ENCODE data around the gene TNFSF13.

TNFSF13 gene

DNA sequence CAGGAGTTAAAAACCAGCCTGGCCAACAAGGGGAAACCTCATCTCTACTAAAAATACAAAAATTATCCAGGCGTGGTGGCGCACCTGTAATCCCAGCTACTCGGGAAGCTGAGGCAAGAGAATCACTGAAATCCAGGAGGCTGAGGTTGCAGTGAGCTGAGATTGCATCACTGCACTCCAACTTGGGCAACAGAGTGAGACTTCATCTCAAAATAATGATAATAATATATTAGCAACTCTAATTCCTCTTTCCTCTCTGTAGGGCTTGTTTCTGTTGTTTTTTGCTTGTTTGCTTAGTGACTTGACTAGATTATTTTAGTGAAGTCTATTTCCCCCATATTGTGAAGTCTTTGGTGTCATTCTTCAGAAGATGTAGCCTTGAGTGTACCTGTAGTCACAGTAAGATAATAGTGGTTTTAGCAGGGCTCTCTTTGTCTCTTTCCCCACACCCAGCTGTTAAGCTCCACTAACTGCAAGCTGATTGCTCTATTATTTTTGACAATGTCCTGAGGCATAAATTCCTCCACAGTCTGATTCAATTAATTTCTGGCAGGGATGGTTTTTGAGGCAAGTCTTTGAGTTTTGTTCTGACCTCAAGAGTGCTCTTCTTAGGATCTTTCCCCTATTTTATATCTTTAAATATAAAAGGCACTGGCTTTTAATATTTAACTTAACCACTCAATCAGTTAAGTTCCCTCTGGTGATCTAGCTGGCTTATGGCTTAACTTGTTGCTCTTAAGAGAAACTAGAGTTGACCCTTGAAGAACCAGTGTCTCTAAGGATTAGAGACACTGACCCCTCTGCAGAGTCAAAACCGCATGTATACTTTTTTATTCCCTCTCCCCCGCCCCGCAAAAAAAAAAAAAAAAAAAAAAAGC, 28.3 kb upstream of the TNFSF13 start:
- H3K18ac ChIP-seq (ENCODE audit: low read length): no peak overlapping the region
- H3K56ac ChIP-seq (ENCODE audit: low read length): no peak overlapping the region
- H3K27ac ChIP-seq (ENCODE audit: low read depth, low read length): no peak overlapping the region
- no peaks in the 10 kb centered on the region for H3K4me1 ChIP-seq (ENCODE audit: control insufficient read depth, low read depth, low read length)
- no peak overlapping the region for H3K4ac ChIP-seq (ENCODE audit: low read depth, low read length)
- no peaks in the 10 kb centered on the region for H3K79me1 ChIP-seq (ENCODE audit: low read length)
- H3K79me2 ChIP-seq (ENCODE audit: control insufficient read depth, insufficient read depth, low read length): no peaks in the 10 kb centered on the region
- H4K5ac ChIP-seq (ENCODE audit: low read length): no peak overlapping the region
- DNase-seq: no peak
- no peak overlapping the region for H2AK5ac ChIP-seq (ENCODE audit: low read length)
- H3K9ac ChIP-seq (ENCODE audit: low read length): no peak overlapping the region
- H3K36me3 ChIP-seq (ENCODE audit: control insufficient read depth, insufficient read depth, low read length): no peaks in the 10 kb centered on the region
- H2BK15ac ChIP-seq (replicated peaks; ENCODE audit: low read depth): no peak overlapping the region
- H3K4me2 ChIP-seq (ENCODE audit: low read length): no peak overlapping the region
- no peak overlapping the region for H2BK120ac ChIP-seq (ENCODE audit: low read depth, low read length)
- no peak overlapping the region for H3K23ac ChIP-seq (ENCODE audit: low read length)
- H3K4me3 ChIP-seq (ENCODE audit: low read length): no peak overlapping the region
- no peak overlapping the region for H4K8ac ChIP-seq (ENCODE audit: low read depth, low read length)
- no peaks in the 10 kb centered on the region for H3K27me3 ChIP-seq (ENCODE audit: insufficient read depth, low read length, poor library complexity)
- no peak overlapping the region for H2BK5ac ChIP-seq (ENCODE audit: low read length)
- no CpG with 5 or more reads among the region's 6 CpGs for WGBS (ENCODE audit: extremely low coverage, insufficient coverage, low lambda C conversion rate)

DNA sequence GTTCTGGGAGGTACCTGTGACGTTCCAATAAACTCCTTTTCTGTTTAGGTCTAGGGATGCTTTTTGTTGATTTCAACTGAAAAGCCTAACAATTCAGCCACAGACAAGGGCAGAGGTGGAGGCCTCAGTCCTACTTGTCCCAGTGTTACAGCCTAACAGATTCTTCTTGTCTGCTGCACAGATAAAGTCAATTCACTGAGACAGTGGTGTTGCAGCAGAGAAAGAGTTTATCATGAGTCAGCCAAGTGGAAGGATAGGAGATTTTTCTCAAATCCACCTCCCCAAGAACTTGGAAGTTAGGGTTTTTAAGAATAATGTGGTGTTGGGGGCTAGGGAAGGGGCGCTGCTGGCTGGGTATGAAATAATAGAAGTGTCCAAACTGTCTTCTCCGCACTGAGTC, 20.5 kb upstream of the TNFSF13 start:
- Histone ChIP-seq H3K4me3 (ENCODE audit: low read length) (no peak overlapping the region), H2BK120ac (ENCODE audit: low read depth, low read length) (no peak overlapping the region)
- WGBS (ENCODE audit: extremely low coverage, insufficient coverage, low lambda C conversion rate): no CpG with 5 or more reads among the region's 3 CpGs

DNA sequence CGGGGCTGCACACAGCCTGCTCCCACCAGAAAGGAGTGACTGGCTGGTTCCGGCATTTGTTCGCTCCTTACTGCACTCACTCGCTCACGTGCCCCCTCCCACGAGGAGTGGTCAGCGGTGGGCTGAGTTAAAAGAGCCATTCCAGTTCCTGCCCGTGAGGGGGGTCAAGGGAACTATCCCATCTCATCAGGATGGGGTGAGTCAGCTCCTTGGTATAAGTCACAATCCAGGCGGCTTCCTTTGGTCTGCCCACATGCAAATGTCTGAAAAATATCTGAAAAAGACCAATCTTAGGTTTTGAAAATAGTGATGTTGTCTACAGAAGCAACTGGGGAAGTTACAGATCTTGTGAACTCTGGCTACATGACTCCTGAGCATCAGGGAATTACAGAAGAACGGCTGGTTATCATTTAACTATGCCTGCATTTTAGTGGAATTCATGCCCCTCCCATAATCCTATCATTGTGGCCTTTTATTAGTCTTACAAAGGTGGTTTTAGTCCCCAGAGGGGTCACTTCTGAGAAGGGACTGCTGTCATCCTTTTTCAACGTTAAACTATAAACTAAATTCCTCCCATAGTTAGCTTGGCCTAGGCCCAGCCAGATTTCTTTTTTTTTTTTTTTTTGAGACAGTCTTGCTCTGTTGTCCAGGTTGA, 19.5 kb upstream of the TNFSF13 start:
- H3K27ac ChIP-seq (ENCODE audit: low read depth, low read length): no peak overlapping the region
- H3K36me3 ChIP-seq (ENCODE audit: control insufficient read depth, insufficient read depth, low read length): no peaks in the 10 kb centered on the region
- no peak overlapping the region for H2BK120ac ChIP-seq (ENCODE audit: low read depth, low read length)
- no peaks in the 10 kb centered on the region for H3K79me1 ChIP-seq (ENCODE audit: low read length)
- no peak overlapping the region for H4K8ac ChIP-seq (ENCODE audit: low read depth, low read length)
- H4K5ac ChIP-seq (ENCODE audit: low read length): no peak overlapping the region
- no peak overlapping the region for H3K18ac ChIP-seq (ENCODE audit: low read length)
- DNase-seq: no peak
- H3K4me1 ChIP-seq (ENCODE audit: control insufficient read depth, low read depth, low read length): no peaks in the 10 kb centered on the region
- no peak overlapping the region for H2BK5ac ChIP-seq (ENCODE audit: low read length)
- no peak overlapping the region for H3K9ac ChIP-seq (ENCODE audit: low read length)
- no CpG with 5 or more reads among the region's 11 CpGs for WGBS (ENCODE audit: extremely low coverage, insufficient coverage, low lambda C conversion rate)
- no peak overlapping the region for H3K4me3 ChIP-seq (ENCODE audit: low read length)
- no peak overlapping the region for H2AK5ac ChIP-seq (ENCODE audit: low read length)
- no peak overlapping the region for H3K23ac ChIP-seq (ENCODE audit: low read length)
- H2BK15ac ChIP-seq (replicated peaks; ENCODE audit: low read depth): no peak overlapping the region
- no peaks in the 10 kb centered on the region for H3K27me3 ChIP-seq (ENCODE audit: insufficient read depth, low read length, poor library complexity)
- H3K56ac ChIP-seq (ENCODE audit: low read length): no peak overlapping the region
- no peak overlapping the region for H3K4me2 ChIP-seq (ENCODE audit: low read length)
- no peak overlapping the region for H3K4ac ChIP-seq (ENCODE audit: low read depth, low read length)
- no peaks in the 10 kb centered on the region for H3K79me2 ChIP-seq (ENCODE audit: control insufficient read depth, insufficient read depth, low read length)

More for the DNA sequence above, 20.5 kb upstream of the TNFSF13 start:
- H3K23ac ChIP-seq (ENCODE audit: low read length): no peak overlapping the region
- DNase-seq: no peak
- H3K56ac ChIP-seq (ENCODE audit: low read length): no peak overlapping the region
- no peak overlapping the region for H2BK5ac ChIP-seq (ENCODE audit: low read length)
- H3K4me2 ChIP-seq (ENCODE audit: low read length): no peak overlapping the region
- no peak overlapping the region for H3K18ac ChIP-seq (ENCODE audit: low read length)
- no peak overlapping the region for H3K4ac ChIP-seq (ENCODE audit: low read depth, low read length)
- H3K4me1 ChIP-seq (ENCODE audit: control insufficient read depth, low read depth, low read length): no peaks in the 10 kb centered on the region
- no peak overlapping the region for H3K9ac ChIP-seq (ENCODE audit: low read length)
- H3K36me3 ChIP-seq (ENCODE audit: control insufficient read depth, insufficient read depth, low read length): no peaks in the 10 kb centered on the region
- no peak overlapping the region for H4K5ac ChIP-seq (ENCODE audit: low read length)
- no peaks in the 10 kb centered on the region for H3K79me2 ChIP-seq (ENCODE audit: control insufficient read depth, insufficient read depth, low read length)
- H3K27me3 ChIP-seq (ENCODE audit: insufficient read depth, low read length, poor library complexity): no peaks in the 10 kb centered on the region
- no peak overlapping the region for H2BK15ac ChIP-seq (replicated peaks; ENCODE audit: low read depth)
- no peaks in the 10 kb centered on the region for H3K79me1 ChIP-seq (ENCODE audit: low read length)
- no peak overlapping the region for H4K8ac ChIP-seq (ENCODE audit: low read depth, low read length)
- H2AK5ac ChIP-seq (ENCODE audit: low read length): no peak overlapping the region
- H3K27ac ChIP-seq (ENCODE audit: low read depth, low read length): no peak overlapping the region

DNA sequence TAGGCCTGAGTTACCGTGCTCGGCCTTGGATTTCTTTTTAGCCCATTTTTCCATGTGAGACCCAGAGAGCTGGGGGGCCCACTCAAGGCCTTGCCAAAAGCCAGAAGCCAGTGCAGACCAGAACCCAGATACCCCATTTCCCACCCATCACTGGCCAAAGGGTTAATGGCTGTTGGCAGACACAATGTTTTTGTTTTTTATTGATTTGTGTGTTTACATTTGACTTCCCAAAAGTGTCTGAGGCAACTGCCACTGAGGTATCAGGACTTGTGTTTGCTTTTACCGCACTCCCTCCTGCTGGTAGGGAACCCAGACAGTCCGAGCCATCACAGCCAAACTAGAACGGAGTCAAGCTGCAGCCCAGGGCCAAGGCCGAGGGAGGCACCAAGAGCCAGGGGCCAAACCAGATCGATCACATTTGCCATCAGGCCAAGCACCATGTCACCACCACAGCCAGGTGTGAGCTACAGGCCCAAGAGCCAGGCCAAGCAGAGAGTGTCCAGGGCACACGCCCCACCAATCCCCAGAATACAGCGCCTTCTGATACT, 17.4 kb upstream of the TNFSF13 start:
- Histone ChIP-seq H2BK120ac (ENCODE audit: low read depth, low read length) (no peak overlapping the region), H3K4me2 (ENCODE audit: low read length) (no peak overlapping the region), H3K79me1 (ENCODE audit: low read length) (no peaks in the 10 kb centered on the region), H2BK15ac (replicated peaks; ENCODE audit: low read depth) (no peak overlapping the region), H2AK5ac (ENCODE audit: low read length) (no peak overlapping the region), H3K27ac (ENCODE audit: low read depth, low read length) (no peak overlapping the region), H3K18ac (ENCODE audit: low read length) (no peak overlapping the region), H3K79me2 (ENCODE audit: control insufficient read depth, insufficient read depth, low read length) (no peaks in the 10 kb centered on the region), H3K4me3 (ENCODE audit: low read length) (no peak overlapping the region), H4K5ac (ENCODE audit: low read length) (no peak overlapping the region), H3K23ac (ENCODE audit: low read length) (no peak overlapping the region), H3K56ac (ENCODE audit: low read length) (no peak overlapping the region), H2BK5ac (ENCODE audit: low read length) (no peak overlapping the region), H3K4me1 (ENCODE audit: control insufficient read depth, low read depth, low read length) (no peaks in the 10 kb centered on the region), H3K4ac (ENCODE audit: low read depth, low read length) (no peak overlapping the region), H3K27me3 (ENCODE audit: insufficient read depth, low read length, poor library complexity) (no peaks in the 10 kb centered on the region), H4K8ac (ENCODE audit: low read depth, low read length) (no peak overlapping the region), H3K9ac (ENCODE audit: low read length) (no peak overlapping the region), H3K36me3 (ENCODE audit: control insufficient read depth, insufficient read depth, low read length) (no peaks in the 10 kb centered on the region)
- no peak for DNase-seq
- WGBS (ENCODE audit: extremely low coverage, insufficient coverage, low lambda C conversion rate): no CpG with 5 or more reads among the region's 9 CpGs

DNA sequence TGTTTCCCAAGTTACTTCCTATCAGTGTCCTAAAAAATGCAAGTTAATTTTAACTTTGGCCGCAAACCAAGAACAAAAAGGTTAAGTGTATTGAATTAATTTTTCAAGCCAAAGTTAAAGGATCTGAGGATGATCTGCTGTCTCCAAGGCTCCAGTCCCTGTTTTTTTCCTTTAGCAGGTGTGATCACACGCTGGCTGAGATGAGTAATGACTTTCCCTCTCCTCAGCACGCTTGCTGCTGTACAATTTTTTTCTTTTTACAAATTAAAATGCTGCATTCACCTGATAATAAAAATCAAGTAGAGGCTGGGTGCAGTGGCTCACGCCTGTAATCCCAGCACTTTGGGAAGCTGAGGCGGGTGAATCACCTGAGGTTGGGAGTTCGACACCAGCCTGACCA, 13.6 kb upstream of the TNFSF13 start:
- H2BK120ac ChIP-seq (ENCODE audit: low read depth, low read length): no peak overlapping the region
- DNase-seq: no peak
- H3K79me1 ChIP-seq (ENCODE audit: low read length): no peaks in the 10 kb centered on the region
- no peak overlapping the region for H4K8ac ChIP-seq (ENCODE audit: low read depth, low read length)
- H3K79me2 ChIP-seq (ENCODE audit: control insufficient read depth, insufficient read depth, low read length): no peaks in the 10 kb centered on the region
- H3K4me3 ChIP-seq (ENCODE audit: low read length): no peak overlapping the region
- no CpG with 5 or more reads among the region's 6 CpGs for WGBS (ENCODE audit: extremely low coverage, insufficient coverage, low lambda C conversion rate)
- no peak overlapping the region for H3K4ac ChIP-seq (ENCODE audit: low read depth, low read length)
- H3K23ac ChIP-seq (ENCODE audit: low read length): no peak overlapping the region
- no peak overlapping the region for H3K9ac ChIP-seq (ENCODE audit: low read length)
- no peak overlapping the region for H3K27ac ChIP-seq (ENCODE audit: low read depth, low read length)
- no peak overlapping the region for H2AK5ac ChIP-seq (ENCODE audit: low read length)
- H3K4me1 ChIP-seq (ENCODE audit: control insufficient read depth, low read depth, low read length): no peaks in the 10 kb centered on the region
- H3K18ac ChIP-seq (ENCODE audit: low read length): no peak overlapping the region
- no peak overlapping the region for H2BK15ac ChIP-seq (replicated peaks; ENCODE audit: low read depth)
- H3K4me2 ChIP-seq (ENCODE audit: low read length): no peak overlapping the region
- H4K5ac ChIP-seq (ENCODE audit: low read length): no peak overlapping the region
- H3K27me3 ChIP-seq (ENCODE audit: insufficient read depth, low read length, poor library complexity): no peaks in the 10 kb centered on the region
- no peak overlapping the region for H2BK5ac ChIP-seq (ENCODE audit: low read length)
- no peak overlapping the region for H3K56ac ChIP-seq (ENCODE audit: low read length)
- H3K36me3 ChIP-seq (ENCODE audit: control insufficient read depth, insufficient read depth, low read length): no peaks in the 10 kb centered on the region
